CD4-positive, alpha-beta T cell treated with Interleukin-17A for 1 hour (primary cell): ENCODE results near the gene LEFTY1.

ENCODE experiments used
- DNase-seq: peaks from one replicate; pipeline ENCODE4 v3.0.0-alpha.2; 2020

The LEFTY1 gene

GRCh38 chr1:225915538-225915991 is 26.6 kb upstream of the LEFTY1 start:
- no peak for DNase-seq

DNA sequence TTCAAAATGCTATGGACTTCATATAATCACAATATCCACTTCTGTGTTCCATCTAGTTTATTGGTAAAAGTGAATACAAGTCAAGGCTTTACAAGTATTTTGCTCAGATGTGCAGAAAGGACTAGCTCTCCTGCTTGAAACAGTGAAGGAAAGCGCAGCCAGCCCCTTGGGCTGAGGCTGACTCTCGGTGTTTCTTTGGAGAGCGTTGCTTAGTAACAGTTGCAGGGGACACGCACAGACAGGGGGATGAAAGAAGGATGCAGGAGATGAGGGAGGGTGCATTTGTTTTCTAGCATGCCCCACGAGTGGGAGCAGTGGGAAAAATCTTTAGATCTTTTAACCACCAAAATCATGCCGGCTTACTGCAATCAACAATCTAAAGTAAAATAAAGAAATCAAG is 26.0 kb upstream of the LEFTY1 start:
- no peak for DNase-seq

DNA sequence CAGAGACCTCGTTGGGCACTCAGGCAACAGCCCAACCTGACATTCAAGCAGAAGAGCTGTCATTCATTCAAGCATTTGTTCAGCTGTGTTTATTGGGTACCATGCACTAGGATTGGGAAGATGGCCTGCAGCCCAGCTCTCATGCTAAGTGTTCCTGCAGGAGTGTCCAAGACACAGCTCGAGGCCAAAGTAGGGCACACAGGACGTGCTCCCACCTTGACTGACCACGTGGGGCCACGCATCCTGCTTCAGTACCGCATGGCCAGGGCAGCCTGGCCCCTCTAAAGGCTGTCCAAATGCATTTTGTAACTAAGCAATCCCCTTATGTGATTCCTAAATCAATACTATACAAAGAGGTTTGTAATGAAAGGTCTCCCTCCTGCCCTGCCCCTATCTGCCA is 25.4 kb upstream of the LEFTY1 start:
- no peak for DNase-seq

- DNase-seq = peak; percentile 68
Measured at GRCh38 chr1:225911191-225912130, 22.5 kb upstream of the LEFTY1 start.

DNA sequence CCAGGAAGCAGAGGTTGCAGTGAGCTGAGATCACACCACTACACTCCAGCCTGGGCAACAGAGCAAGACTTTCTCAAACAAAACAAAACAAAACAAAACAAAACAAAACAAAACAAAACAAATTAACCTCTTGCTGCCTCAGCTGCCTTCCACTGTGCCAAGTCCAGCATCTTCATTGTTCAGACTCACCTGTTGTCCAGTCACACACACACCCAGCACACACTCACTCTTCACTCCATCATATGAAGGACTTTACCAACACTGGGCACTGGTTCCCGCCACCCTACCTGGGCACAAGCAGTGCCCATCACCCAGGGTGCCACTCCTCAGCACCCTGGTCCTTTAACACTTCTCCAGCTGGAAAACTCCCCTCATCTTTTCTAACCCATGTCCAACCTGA is 20.5 kb upstream of the LEFTY1 start:
- DNase-seq = no peak

DNA sequence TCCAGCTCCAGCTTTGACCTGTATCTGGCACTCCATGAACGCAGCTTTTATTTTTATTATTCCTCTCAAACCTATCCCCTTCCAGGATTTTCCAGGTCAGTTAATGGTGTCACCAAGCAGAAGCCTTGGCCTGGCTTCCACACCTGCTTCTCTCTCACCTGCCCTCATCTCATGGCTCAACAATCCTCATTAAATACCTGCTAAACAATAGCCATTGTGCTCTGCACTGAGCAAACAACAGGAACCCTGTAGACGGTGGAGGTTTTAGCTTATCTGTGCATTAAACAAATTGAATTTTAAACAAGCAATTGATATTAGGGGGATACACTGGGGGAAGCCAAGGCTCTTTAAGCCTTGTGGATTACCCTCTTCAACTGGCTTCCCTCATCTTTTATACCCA is 19.8 kb upstream of the LEFTY1 start:
- no peak for DNase-seq

- DNase-seq = no peak
Measured at GRCh38 chr1:225908013-225908640, 19.2 kb upstream of the LEFTY1 start.

GRCh38 chr1:225907341-225907740 is 18.4 kb upstream of the LEFTY1 start:
- no peak for DNase-seq

GRCh38 chr1:225906467-225906866 is 17.5 kb upstream of the LEFTY1 start:
- DNase-seq = no peak

GRCh38 chr1:225903623-225904022 is 14.7 kb upstream of the LEFTY1 start:
- DNase-seq = no peak

- no peak for DNase-seq
Measured at GRCh38 chr1:225899044-225899925, 10.3 kb upstream of the LEFTY1 start.

DNA sequence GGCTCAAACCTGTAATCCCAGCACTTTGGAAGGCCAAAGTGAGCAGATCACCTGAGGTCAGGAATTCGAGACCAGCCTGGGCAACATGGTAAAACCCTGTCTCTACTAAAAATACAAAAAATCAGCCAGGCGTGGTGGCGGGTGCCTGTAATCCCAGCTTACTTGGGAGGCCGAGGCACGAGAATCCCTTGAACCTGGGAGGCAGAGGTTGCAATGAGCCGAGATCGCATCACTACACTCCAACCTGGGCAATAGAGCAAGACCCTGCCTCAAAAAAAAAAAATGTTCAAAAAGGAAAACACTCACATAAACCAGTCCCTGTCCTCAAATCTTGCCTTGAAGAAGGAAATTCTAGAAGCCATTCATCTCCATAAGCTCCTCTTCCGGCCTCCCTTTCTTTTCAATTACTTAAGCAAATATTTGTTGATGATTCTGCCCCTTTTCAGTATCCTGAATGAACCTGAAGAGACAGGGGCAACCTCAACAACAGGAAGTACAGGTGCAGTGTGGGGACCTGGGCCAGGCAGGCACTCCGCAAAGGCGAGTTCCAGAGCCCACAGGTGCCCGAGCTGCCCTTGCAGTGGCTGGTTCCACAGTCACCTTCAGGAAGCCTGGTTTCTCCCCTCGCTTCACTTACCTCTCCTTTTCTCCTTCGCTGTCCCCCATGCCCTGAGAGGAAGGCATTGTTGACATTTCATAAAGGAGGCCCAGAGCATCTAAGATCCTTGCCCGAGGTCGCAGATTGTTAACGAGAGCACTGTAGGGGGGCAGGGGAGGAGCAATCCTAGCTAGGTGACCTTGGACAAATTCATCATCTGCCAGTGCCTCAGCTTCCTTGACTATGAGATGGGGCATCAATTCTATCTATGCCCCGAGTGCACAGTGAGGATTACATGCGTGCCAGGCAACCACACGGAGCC is 8.9 kb upstream of the LEFTY1 start:
- peak; percentile 63 for DNase-seq

GRCh38 chr1:225896937-225897549 is 8.1 kb upstream of the LEFTY1 start:
- DNase-seq = peak; percentile 91

GRCh38 chr1:225896494-225896893 is 7.5 kb upstream of the LEFTY1 start:
- no peak for DNase-seq

DNA sequence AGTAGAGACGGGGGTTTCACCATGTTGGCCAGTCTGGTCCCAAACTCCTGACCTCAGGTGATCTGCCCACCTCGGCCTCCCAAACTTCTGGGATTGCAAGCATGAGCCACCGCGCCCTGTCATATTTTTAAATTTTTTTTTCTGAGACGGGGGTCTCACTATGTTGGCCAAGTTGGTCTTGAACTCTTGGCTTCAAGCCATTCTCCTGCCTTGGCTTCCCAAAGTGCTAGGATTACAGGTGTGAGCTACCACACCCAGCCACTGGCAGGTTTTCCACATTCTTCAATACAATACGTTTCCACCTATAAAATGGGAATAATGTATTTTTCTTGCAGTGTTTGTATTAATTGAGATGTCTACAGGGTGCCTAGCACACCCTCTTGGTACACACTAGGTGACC is 3.4 kb upstream of the LEFTY1 start:
- no peak for DNase-seq

- no peak for DNase-seq
Measured at GRCh38 chr1:225891229-225891972, 2.5 kb upstream of the LEFTY1 start.

DNA sequence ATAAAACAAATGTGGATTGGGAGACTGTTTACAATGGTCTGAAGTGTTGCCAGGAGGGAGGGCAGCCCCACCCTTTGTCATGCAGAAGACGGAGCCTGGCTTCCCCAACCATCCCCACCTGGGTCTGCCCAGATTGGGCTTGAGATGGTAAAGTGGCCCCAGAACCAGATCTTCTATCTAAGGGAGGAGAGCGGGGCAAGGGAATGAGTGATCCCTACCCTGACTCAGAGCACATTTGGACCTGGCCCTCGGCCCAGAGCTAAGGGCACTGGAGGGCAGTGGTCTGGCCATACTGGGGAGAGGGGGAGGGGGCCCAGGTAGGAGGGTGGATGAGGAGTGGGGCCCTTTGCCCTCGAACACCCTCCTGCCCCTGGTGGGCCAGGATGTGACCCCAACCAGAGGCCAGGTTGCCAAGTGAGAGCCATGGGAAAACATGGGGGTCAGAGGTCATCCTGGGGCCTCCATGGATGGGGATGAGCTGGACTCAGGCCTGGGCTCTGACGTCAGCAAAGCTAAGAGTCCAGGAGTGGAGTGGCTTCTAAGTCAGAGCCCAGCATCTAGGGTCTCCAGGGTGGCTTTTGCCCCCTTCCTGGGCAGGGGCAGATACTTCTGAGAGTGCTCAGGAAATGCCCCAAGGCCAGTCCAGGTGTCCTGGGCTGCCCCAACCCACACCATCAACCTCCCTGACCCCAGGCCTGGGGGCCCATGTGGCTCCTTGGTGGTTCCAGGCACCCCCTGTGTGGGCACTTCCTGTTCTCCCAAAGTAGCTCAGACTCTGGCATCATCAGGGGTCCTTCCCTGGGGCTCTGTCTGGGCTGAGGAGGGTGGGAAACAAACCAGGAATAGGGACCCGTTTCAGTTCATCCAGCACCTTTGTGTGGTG is 1.6 kb upstream of the LEFTY1 start:
- DNase-seq = no peak

DNA sequence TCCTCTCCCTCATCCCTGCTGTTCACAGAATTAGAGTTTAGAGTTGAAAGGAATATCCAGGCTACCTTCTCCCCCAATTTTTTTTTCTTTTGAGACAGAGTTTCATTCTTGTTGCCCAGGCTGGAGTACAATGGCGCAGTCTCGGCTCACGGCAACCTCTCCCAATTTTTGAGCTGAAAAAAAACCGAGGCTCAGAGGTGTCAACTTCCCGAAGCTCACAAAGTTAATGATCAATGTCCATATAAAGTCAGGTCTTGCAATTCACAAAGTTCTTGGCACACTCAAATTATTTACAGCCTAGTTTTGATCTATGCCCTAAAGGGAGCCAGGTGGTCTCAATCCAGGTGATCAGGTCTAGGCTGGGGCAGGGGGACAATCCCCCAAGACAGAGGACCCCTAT is 797 bp upstream of the LEFTY1 start:
- DNase-seq = no peak

- DNase-seq = no peak
Measured at GRCh38 chr1:225888289-225888897, 553 bp downstream of the LEFTY1 start.
